Trophoblast cell (in vitro differentiated cells and primary cell): ENCODE data around the gene CNN1.
A peak's percentile ranks its signal among the peaks of the same experiment; 100 is the strongest.
"Not testable (repeated sequence)": the region's sequence is repeated elsewhere in the genome, so short reads cannot be mapped to it uniquely, and the experiment has no call there.

Experiments
- DNase-seq, 2 donors: peaks; one replicate each; pipeline ENCODE4 v3.0.0-alpha.2; 2016
- H2AFZ ChIP-seq: 2 replicates; pipeline ENCODE4 v1.6.1; 2013; ENCODE audit warnings: low read length, moderate library complexity, mild to moderate bottlenecking; ENCODE audit not compliant: insufficient read depth, poor library complexity
- H2AK5ac ChIP-seq: 2 replicates; pipeline ENCODE4 v1.6.1; 2013; ENCODE audit warnings: mild to moderate bottlenecking, low read length
- H2BK120ac ChIP-seq: 2 replicates; pipeline ENCODE4 v1.6.1; 2013; ENCODE audit warnings: low read length, mild to moderate bottlenecking, moderate library complexity; ENCODE audit not compliant: insufficient read depth, poor library complexity
- H2BK12ac ChIP-seq: 2 replicates; pipeline ENCODE4 v1.6.1; 2013; ENCODE audit warnings: mild to moderate bottlenecking, low read length, moderate library complexity
- H2BK5ac ChIP-seq: 2 replicates; pipeline ENCODE4 v1.6.1; 2013; ENCODE audit warnings: low read length, low read depth, moderate library complexity, mild to moderate bottlenecking; ENCODE audit not compliant: poor library complexity
- H3K14ac ChIP-seq: 2 replicates; pipeline ENCODE4 v1.6.1; 2013; ENCODE audit warnings: mild to moderate bottlenecking, low read length
- H3K18ac ChIP-seq: 2 replicates; pipeline ENCODE4 v1.6.1; 2013; ENCODE audit warnings: mild to moderate bottlenecking, low read length
- H3K23ac ChIP-seq: 2 replicates; pipeline ENCODE4 v1.6.1; 2013; ENCODE audit warnings: low read length
- H3K27ac ChIP-seq: 2 replicates; pipeline ENCODE4 v1.5.1; 2013; ENCODE audit warnings: low read depth, mild to moderate bottlenecking, inconsistent platforms, low read length, moderate library complexity
- H3K27me3 ChIP-seq: 2 replicates; pipeline ENCODE4 v1.6.1; 2013; ENCODE audit warnings: inconsistent platforms, mild to moderate bottlenecking, low read length, moderate library complexity; ENCODE audit not compliant: insufficient read depth
- H3K36me3 ChIP-seq, 2 experiments: 1 replicate in 1 of 2; 2 replicates in 1 of 2; pipeline ENCODE4 v1.6.1; 2013; ENCODE audit warnings: low read length in 2 of 2, mild to moderate bottlenecking in 2 of 2, moderate library complexity in 1 of 2; ENCODE audit not compliant: insufficient read depth in 2 of 2, control insufficient read depth in 1 of 2
- H3K4ac ChIP-seq: 2 replicates; pipeline ENCODE4 v1.6.1; 2013; ENCODE audit warnings: low read depth, mild to moderate bottlenecking, low read length, moderate library complexity
- H3K4me1 ChIP-seq, 2 experiments: 1 replicate in 1 of 2; 2 replicates in 1 of 2; pipeline ENCODE4 v1.6.1; 2013; ENCODE audit warnings: low read length in 2 of 2, mild to moderate bottlenecking in 2 of 2, moderate library complexity in 1 of 2; ENCODE audit not compliant: insufficient read depth in 2 of 2, control insufficient read depth in 1 of 2
- H3K4me2 ChIP-seq: 2 replicates; pipeline ENCODE4 v1.6.1; 2013; ENCODE audit warnings: inconsistent platforms, mild to moderate bottlenecking, low read length, moderate library complexity
- H3K4me3 ChIP-seq: 2 replicates; pipeline ENCODE4 v1.5.1; 2013; ENCODE audit warnings: mild to moderate bottlenecking, low read depth, low read length, inconsistent platforms
- H3K79me1 ChIP-seq: one replicate; pipeline ENCODE4 v1.6.1; 2013; ENCODE audit warnings: low read length
- H3K79me2 ChIP-seq: 2 replicates; pipeline ENCODE4 v1.6.1; 2013; ENCODE audit warnings: low read length, mild to moderate bottlenecking; ENCODE audit not compliant: control insufficient read depth, insufficient read depth, poor library complexity
- H3K9ac ChIP-seq: 2 replicates; pipeline ENCODE4 v1.6.1; 2013; ENCODE audit warnings: mild to moderate bottlenecking, low read length
- H3K9me3 ChIP-seq: 2 replicates; pipeline ENCODE4 v1.6.1; 2013; ENCODE audit warnings: low read depth, mild to moderate bottlenecking, control low read depth, inconsistent platforms, low read length; ENCODE audit not compliant: insufficient read depth
- H4K12ac ChIP-seq: 2 replicates; pipeline ENCODE4 v1.6.1; 2013; ENCODE audit warnings: low read depth, mild to moderate bottlenecking, low read length, moderate library complexity
- H4K8ac ChIP-seq: 2 replicates; pipeline ENCODE4 v1.6.1; 2013; ENCODE audit warnings: low read depth, mild to moderate bottlenecking, low read length, moderate library complexity
- H4K91ac ChIP-seq: one replicate; pipeline ENCODE4 v1.6.1; 2013; ENCODE audit warnings: low read depth, mild to moderate bottlenecking, low read length, moderate library complexity
- WGBS: extraction: QIAGEN DNeasy Blood & Tissue Kit; methylation state at CpG from one replicate; pipeline ENCODE4 v1.1.7; 2013; ENCODE audit warnings: missing lambda C conversion rate; ENCODE audit not compliant: insufficient read length, insufficient coverage; ENCODE audit errors: extremely low coverage; 5-methylcytosine and 5-hydroxymethylcytosine counted together

The CNN1 gene

DNA sequence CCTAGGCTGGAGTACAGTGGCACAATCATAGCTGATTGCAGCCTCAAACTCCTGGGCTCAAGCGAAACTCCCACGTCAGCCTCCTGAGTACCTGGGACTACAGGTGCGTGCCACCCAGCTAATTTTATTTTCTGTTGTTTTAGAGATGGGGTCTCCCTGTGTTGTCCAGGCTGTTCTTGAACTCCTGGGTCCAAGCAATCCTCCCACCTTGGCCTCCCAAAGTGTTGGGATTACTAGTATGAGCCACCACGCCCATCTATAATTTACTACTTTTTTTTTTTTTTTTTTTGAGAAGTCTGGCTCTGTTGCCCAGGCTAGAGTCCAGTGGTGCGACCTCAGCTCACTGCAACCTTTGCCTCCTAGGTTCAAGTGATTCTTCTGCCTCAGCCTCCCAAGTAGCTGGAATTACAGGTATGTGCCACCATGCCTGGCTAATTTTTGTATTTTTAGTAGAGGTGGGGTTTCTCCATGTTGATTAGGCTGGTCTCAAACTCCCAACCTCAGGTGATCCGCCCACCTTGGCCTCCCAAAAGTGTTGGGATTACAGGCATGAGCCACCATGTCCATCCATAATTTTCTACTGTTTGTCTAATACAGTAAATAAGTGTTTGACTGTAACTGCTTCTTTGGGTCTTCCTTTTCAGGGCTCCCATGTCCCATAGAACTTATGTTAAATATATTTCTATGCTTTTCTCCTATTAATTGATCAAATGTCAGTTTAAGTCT is 25.6 kb downstream of the CNN1 start:
- H3K18ac ChIP-seq, H3K79me1 ChIP-seq, H4K91ac ChIP-seq, H4K12ac ChIP-seq, H3K36me3 ChIP-seq, H3K4me2 ChIP-seq, H3K4me1 ChIP-seq, H3K14ac ChIP-seq, H3K79me2 ChIP-seq, H3K9me3 ChIP-seq, H2AFZ ChIP-seq, H3K27me3 ChIP-seq, H2BK12ac ChIP-seq, H3K27ac ChIP-seq, H3K23ac ChIP-seq, H2BK120ac ChIP-seq, H3K9ac ChIP-seq, H4K8ac ChIP-seq, DNase-seq, H3K4ac ChIP-seq, H2AK5ac ChIP-seq, H2BK5ac ChIP-seq, H3K4me3 ChIP-seq: not testable (repeated sequence)
- no CpG with 5 or more reads among the region's 6 CpGs for WGBS

DNA sequence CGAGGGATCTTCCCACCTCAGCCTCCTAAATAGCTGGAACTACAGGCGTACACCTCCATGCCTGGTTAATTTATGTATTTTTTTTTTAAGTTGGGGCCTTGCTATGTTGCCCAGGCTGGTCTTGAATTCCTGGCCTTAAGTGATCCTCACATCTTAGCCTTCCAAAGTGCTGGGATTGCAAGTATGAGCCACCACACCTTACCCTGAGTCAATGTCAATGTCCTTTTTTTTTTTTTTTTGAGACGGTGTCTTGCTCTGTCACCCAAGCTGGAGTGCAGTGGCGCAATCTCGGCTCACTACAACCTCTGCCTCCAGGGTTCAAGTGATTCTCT is 27.0 kb downstream of the CNN1 start:
- H3K79me1 ChIP-seq, H2BK5ac ChIP-seq, H2BK12ac ChIP-seq: not testable (repeated sequence)

DNA sequence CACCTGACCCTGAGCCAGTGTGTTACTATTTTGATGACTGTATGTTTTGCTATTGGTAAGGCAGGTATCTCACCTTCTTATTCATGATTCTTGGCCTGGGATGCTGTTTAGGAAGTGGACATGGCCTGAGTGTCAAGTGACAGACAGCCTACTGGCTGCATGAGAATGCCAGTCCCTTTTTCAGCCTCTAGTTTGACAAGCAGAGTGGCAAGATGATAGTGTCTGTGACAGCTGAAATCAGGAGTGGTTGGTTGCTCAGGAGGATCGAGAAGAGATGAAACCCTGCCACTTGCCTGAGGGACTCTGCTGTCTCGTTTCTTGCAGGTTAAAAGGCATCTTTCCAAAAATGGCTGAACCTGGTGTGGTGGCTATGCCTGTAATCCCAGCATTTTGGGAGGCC is 27.5 kb downstream of the CNN1 start:
- Histone ChIP-seq H2AK5ac (no peak overlapping the region), H3K4me1 (no peaks in the 10 kb centered on the region), H2BK12ac (no peak overlapping the region), H3K27ac (no peak overlapping the region), H4K12ac (no peak overlapping the region), H3K4me3 (no peak overlapping the region), H3K9me3 (no peaks in the 10 kb centered on the region), H2BK5ac (no peak overlapping the region), H4K8ac (no peak overlapping the region), H2BK120ac (no peak overlapping the region), H3K36me3 (no peaks in the 10 kb centered on the region), H3K79me1 (no peaks in the 10 kb centered on the region), H3K9ac (no peak overlapping the region), H3K18ac (no peak overlapping the region), H3K4ac (no peak overlapping the region), H3K14ac (no peak overlapping the region), H3K27me3 (no peaks in the 10 kb centered on the region), H2AFZ (no peak overlapping the region), H3K79me2 (no peaks in the 10 kb centered on the region), H3K4me2 (no peak overlapping the region), H4K91ac (no peak overlapping the region), H3K23ac (no peak overlapping the region)
- no CpG with 5 or more reads among the region's 2 CpGs for WGBS
- no peak for DNase-seq

More for the DNA sequence above, 27.0 kb downstream of the CNN1 start:
- no CpG with 5 or more reads among the region's 5 CpGs for WGBS
- not testable (repeated sequence) for H3K4me1 ChIP-seq, H3K4me3 ChIP-seq, H4K91ac ChIP-seq, H2AFZ ChIP-seq, H3K9me3 ChIP-seq, H2AK5ac ChIP-seq, H3K36me3 ChIP-seq, H3K4ac ChIP-seq, H3K14ac ChIP-seq, H4K12ac ChIP-seq, H4K8ac ChIP-seq, H3K23ac ChIP-seq, H3K27ac ChIP-seq, H3K9ac ChIP-seq, H3K27me3 ChIP-seq, H3K79me2 ChIP-seq, H3K4me2 ChIP-seq, H2BK120ac ChIP-seq, H3K18ac ChIP-seq
- DNase-seq, result peak in 1 of 2 donors; percentile 24

DNA sequence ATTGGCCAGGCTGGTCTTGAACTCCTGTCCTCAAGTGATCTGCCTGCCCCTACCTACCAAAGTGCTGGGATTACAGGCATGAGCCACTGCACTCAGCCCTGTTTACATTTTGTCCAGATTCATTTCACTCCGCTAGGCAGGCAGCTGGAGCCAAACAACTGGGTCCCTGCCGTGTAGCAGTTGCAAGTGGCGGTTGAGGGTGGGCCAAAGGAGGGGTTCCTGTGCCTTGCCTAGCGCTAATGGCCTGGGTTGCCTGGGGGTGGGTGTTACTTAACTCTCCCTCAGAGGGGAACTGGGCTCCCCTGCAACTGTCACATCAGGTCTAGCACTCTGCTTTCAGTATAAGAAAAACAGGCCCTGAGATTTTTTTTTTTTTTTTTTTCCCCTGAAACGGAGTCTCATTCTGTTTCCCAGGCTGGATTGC is 31.4 kb downstream of the CNN1 start:
- no peak for DNase-seq
- Histone ChIP-seq H4K8ac (no peak overlapping the region), H2BK120ac (no peak overlapping the region), H4K12ac (no peak overlapping the region), H3K9ac (no peak overlapping the region), H3K27ac (no peak overlapping the region), H3K9me3 (no peaks in the 10 kb centered on the region), H3K79me1 (no peaks in the 10 kb centered on the region), H3K14ac (no peak overlapping the region), H3K36me3 (no peaks in the 10 kb centered on the region), H3K23ac (no peak overlapping the region), H2BK12ac (no peak overlapping the region), H3K79me2 (no peaks in the 10 kb centered on the region), H3K4me1 (no peaks in the 10 kb centered on the region), H3K4ac (no peak overlapping the region), H2AK5ac (no peak overlapping the region), H3K4me3 (no peak overlapping the region), H4K91ac (no peak overlapping the region), H3K18ac (no peak overlapping the region), H3K27me3 (no peaks in the 10 kb centered on the region), H2AFZ (no peak overlapping the region), H3K4me2 (no peak overlapping the region), H2BK5ac (no peak overlapping the region)
- no CpG with 5 or more reads among the region's 5 CpGs for WGBS
